Measurements from ENCODE around the gene PTPRN2. TPM values are rescaled to one million over a fixed set of nuclear protein-coding genes. Genes with fewer than 3 reads are reported as not detected.

PTPRN2 gene
- total and polyA plus RNA-seq, 2 donors (not counting 3 experiments of a cell fraction or from before 2014, with no cell fraction given): 0.62 to 0.88 TPM

- CTCF ChIA-PET: no interaction called here
- no peak for DNase-seq (ENCODE audit: low read depth, low spot score)
- Histone ChIP-seq H3K27me3 (ENCODE audit: control insufficient read depth in 2 of 2, insufficient read depth in 2 of 2, low read length in 2 of 2) (no peaks in the 10 kb centered on the region), H3K4me3 (replicated peaks in 1 of 3; ENCODE audit: insufficient read depth in 1 of 3, low read depth in 1 of 3, low read length in 3 of 3) (no peak overlapping the region), H3K9me3 (replicated peaks; ENCODE audit: control insufficient read depth, insufficient read depth, low read length) (peaks cover 8% of the 10 kb centered on the region), H3K36me3 (ENCODE audit: control insufficient read depth in 2 of 2, extremely low read depth in 1 of 2, insufficient read depth in 2 of 2, low read length in 2 of 2) (no peaks in the 10 kb centered on the region), H3K79me2 (ENCODE audit: control insufficient read depth, insufficient read depth, low read length) (no peaks in the 10 kb centered on the region), H3K9ac (replicated peaks; ENCODE audit: extremely low read depth, insufficient read depth, low read length) (no peak overlapping the region), H2AFZ (ENCODE audit: low read depth, low read length) (no peak overlapping the region), H3K27ac (ENCODE audit: insufficient read depth, low read depth, low read length) (no peak overlapping the region), H3K9me1 (replicated peaks; ENCODE audit: control insufficient read depth, extremely low read depth, insufficient read depth, low read length) (no peaks in the 10 kb centered on the region), H4K20me1 (replicated peaks; ENCODE audit: control insufficient read depth, extremely low read depth, insufficient read depth, low read length) (no peaks in the 10 kb centered on the region), H3K4me2 (ENCODE audit: insufficient read depth, low read length) (no peak overlapping the region), H3K4me1 (ENCODE audit: control insufficient read depth, extremely low read depth, insufficient read depth, low read length) (no peaks in the 10 kb centered on the region)
- no TSS peak for BruUV-seq (replicated peaks)
- intact Hi-C loops (cut with micrococcal nuclease) (no loop called here), dilution Hi-C loops (cut with MboI; ENCODE audit: extremely low pct_ligation_motif_present, low sequenced_read_pairs) (no loop called here)
- POLR2A ChIA-PET: no interaction called here
- TF ChIP-seq GATA2 (IDR thresholded peaks at IDR 0.05; ENCODE audit: insufficient read depth, insufficient read length, low read depth, low read length) (no peak), POLR2AphosphoS5 (IDR thresholded peaks at IDR 0.05; ENCODE audit: insufficient read depth, low read depth, low read length) (no peak), FOS (IDR thresholded peaks at IDR 0.05; ENCODE audit: borderline replicate concordance, insufficient read depth, low read length) (no peak), CTCF (IDR thresholded peaks at IDR 0.05; ENCODE audit: extremely low read depth in 1 of 2, insufficient read depth in 1 of 2, low read depth in 1 of 2, low read length in 2 of 2) (no peak)
- FAIRE-seq: no peak
These were observed 689.9 kb downstream of the PTPRN2 start for GRCh38 chr7:157897681-157898080.

- Histone ChIP-seq H3K9me1 (replicated peaks; ENCODE audit: control insufficient read depth, extremely low read depth, insufficient read depth, low read length) (no peaks in the 10 kb centered on the region), H4K20me1 (replicated peaks; ENCODE audit: control insufficient read depth, extremely low read depth, insufficient read depth, low read length) (no peaks in the 10 kb centered on the region), H3K4me3 (replicated peaks in 1 of 3; ENCODE audit: insufficient read depth in 1 of 3, low read depth in 1 of 3, low read length in 3 of 3) (no peak overlapping the region), H3K4me1 (ENCODE audit: control insufficient read depth, extremely low read depth, insufficient read depth, low read length) (no peaks in the 10 kb centered on the region), H3K4me2 (ENCODE audit: insufficient read depth, low read length) (no peak overlapping the region), H3K27ac (ENCODE audit: insufficient read depth, low read depth, low read length) (no peak overlapping the region), H3K36me3 (ENCODE audit: control insufficient read depth in 2 of 2, extremely low read depth in 1 of 2, insufficient read depth in 2 of 2, low read length in 2 of 2) (no peaks in the 10 kb centered on the region), H3K27me3 (ENCODE audit: control insufficient read depth in 2 of 2, insufficient read depth in 2 of 2, low read length in 2 of 2) (no peaks in the 10 kb centered on the region), H3K79me2 (ENCODE audit: control insufficient read depth, insufficient read depth, low read length) (no peaks in the 10 kb centered on the region), H2AFZ (ENCODE audit: low read depth, low read length) (no peak overlapping the region), H3K9ac (replicated peaks; ENCODE audit: extremely low read depth, insufficient read depth, low read length) (no peak overlapping the region), H3K9me3 (replicated peaks; ENCODE audit: control insufficient read depth, insufficient read depth, low read length) (peaks cover 8% of the 10 kb centered on the region)
- FAIRE-seq (no peak), DNase-seq (ENCODE audit: low read depth, low spot score) (no peak)
- ChIA-PET CTCF (no interaction called here), POLR2A (no interaction called here)
- intact Hi-C loops (cut with micrococcal nuclease): no loop called here
- BruUV-seq (replicated peaks): no TSS peak
- dilution Hi-C loops (cut with MboI; ENCODE audit: extremely low pct_ligation_motif_present, low sequenced_read_pairs): no loop called here
- TF ChIP-seq POLR2AphosphoS5 (IDR thresholded peaks at IDR 0.05; ENCODE audit: insufficient read depth, low read depth, low read length) (no peak), MYC (IDR thresholded peaks at IDR 0.05; ENCODE audit: low read depth, low read length) (no peak), FOS (IDR thresholded peaks at IDR 0.05; ENCODE audit: borderline replicate concordance, insufficient read depth, low read length) (no peak), EZH2 (IDR thresholded peaks at IDR 0.05; ENCODE audit: borderline replicate concordance, low read depth, low read length, severe bottlenecking) (no peak), GATA2 (IDR thresholded peaks at IDR 0.05; ENCODE audit: insufficient read depth, insufficient read length, low read depth, low read length) (no peak), CTCF (IDR thresholded peaks at IDR 0.05; ENCODE audit: extremely low read depth in 1 of 2, insufficient read depth in 1 of 2, low read depth in 1 of 2, low read length in 2 of 2) (no peak), JUN (IDR thresholded peaks at IDR 0.05; ENCODE audit: borderline replicate concordance, insufficient read depth, insufficient read length, low read depth) (no peak), POLR2A (IDR thresholded peaks at IDR 0.05; ENCODE audit: low read depth, low read length) (no peak), MAX (IDR thresholded peaks at IDR 0.05; ENCODE audit: insufficient read depth, insufficient read length) (no peak)
These were observed 690.7 kb downstream of the PTPRN2 start for GRCh38 chr7:157896774-157897555.

Data from endothelial cell of umbilical vein (primary cell).